ENCODE data around the gene SQSTM1.

DNA sequence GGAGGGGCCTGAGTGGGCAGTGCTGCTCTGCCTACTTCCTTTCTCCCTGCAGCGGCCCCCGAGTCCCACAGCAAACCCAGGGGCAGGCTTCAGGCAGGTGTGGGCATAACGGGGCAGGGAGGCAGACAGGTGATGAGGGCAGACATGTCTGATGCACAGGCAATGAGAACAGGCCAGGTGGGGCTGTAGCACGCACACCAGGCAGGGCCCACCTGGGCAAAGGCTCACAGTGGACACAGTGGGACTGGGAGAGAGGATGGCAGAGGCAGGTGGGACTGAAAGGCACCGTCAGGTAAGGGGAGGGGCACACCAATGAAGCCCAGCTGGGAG, 21.1 kb upstream of the SQSTM1 start:
- TF ChIP-seq CTCF (IDR thresholded peaks at IDR 0.05) (no peak), EZH2 (IDR thresholded peaks at IDR 0.05; ENCODE audit: borderline replicate concordance, insufficient read depth, low read depth, low read length, poor library complexity, severe bottlenecking) (no peak)

All from B cell (primary cell).